Activated CD4-positive, alpha-beta T cell treated with anti-CD3 and anti-CD28 coated beads for 48 hours (primary cell): ENCODE results near the gene UBR4.

Experiments
- DNase-seq: peaks from one replicate; pipeline ENCODE4 v3.0.0-alpha.2; 2020

Gene UBR4

DNA sequence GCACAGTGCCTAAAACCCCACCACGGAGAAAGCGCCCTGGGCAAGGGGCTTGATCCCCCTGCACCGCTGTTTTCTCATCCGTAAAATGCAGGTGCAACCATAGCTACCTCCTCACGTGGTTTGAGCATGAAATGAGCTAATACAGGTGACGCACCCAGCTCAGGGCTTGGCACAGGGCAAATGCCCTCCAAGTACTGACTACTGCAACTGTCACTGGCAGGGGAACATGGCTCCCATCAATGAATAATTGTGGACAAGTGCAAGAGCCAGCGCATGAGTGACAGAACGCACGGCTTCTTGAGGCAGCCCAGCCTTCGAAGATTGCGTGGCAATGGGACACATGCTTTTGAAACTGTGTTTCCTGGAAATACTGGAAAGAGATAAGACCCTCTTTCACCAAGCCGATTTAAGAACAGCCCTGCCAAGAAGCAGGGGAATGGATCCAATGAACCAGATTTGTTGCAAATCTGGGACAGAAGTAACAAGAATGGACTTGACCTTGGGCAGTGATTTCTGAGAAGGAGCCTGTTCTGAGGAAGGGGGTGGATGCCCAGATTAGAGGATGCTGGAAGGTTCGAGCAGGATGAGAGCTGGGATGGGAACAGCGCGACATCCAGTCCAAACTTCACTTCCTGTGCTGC is 160.8 kb downstream of the UBR4 start:
- no peak for DNase-seq

DNA sequence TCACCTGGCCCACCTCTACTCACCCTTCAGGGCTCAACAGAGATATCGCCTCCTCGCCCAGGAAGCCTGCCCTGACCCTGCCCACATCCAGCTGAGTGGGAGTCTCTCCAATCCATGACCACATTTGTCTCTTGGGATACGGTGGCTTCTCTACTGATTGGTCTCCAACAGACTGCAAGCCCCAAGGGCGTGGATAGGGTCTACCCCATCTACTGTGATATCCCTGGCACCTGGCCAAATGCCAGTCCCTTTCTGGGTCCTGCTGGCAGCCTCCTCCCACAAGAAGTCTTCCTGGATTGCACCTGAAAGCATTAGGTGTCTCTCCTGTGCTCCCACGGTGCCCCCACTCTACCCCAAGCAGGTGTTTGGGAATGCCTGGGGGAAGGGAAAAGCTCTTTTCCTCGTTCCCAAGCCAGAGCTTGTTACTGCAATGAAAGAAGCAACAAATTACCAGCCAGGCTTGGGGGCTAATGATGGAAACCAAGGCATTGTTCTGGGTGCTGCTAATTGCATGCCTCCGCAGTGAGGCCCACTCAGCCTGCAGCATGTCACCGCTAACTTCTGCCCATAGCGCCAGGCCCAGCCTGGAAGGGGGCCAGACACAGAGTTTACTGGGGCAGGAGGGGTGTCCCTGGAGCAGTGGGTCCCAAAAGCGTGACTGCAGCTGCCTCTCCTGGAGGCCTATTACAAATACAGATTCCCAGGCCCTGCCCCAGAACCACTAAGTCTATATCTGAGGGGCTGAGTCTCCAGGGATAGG is 162.9 kb downstream of the UBR4 start:
- no peak for DNase-seq

DNA sequence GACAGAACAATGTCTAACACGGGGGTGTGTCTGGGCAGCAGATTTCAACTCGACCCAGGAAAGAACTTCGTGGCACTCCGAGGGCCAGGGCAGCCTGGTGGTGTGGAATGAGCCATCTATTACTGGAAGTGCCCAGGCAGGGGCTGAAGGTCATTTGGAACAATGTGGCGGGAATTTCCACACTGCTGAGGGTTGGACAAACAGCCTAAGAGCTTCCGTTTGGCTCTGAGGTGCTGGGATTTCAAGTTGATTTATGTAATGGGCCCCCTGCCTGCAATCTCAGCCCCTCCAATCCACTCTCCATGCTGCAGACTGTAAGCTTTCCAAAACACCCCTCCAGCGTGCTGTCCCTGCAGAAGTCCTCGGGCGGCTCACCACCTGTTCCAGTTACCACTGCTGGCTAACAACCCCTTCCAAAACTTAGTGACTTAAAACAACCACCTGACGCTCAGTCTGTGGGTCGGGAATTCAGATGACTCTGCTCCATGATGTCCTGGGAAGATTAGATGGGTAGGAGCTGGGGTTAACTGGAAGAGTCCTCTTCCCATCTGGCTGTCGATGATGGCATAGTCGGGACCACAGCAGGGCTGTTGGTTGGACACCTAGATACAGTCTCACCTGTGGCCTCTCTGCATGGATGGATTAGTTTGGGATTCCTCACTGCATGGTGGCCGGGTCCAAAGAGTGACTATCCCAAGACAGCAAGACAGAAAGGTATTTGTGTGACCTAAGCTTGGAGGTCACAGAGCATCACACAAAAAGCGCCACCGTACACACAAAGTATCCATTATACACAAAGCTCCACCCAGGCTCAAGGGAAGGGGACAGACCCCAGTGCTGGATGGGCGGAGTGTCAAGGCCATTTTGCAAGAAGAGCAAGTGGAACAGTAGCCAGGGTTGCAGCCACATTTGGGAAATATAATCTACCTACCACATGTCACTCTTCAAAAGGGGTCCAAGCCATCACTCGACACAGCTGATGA is 163.9 kb downstream of the UBR4 start:
- DNase-seq, result no peak

DNA sequence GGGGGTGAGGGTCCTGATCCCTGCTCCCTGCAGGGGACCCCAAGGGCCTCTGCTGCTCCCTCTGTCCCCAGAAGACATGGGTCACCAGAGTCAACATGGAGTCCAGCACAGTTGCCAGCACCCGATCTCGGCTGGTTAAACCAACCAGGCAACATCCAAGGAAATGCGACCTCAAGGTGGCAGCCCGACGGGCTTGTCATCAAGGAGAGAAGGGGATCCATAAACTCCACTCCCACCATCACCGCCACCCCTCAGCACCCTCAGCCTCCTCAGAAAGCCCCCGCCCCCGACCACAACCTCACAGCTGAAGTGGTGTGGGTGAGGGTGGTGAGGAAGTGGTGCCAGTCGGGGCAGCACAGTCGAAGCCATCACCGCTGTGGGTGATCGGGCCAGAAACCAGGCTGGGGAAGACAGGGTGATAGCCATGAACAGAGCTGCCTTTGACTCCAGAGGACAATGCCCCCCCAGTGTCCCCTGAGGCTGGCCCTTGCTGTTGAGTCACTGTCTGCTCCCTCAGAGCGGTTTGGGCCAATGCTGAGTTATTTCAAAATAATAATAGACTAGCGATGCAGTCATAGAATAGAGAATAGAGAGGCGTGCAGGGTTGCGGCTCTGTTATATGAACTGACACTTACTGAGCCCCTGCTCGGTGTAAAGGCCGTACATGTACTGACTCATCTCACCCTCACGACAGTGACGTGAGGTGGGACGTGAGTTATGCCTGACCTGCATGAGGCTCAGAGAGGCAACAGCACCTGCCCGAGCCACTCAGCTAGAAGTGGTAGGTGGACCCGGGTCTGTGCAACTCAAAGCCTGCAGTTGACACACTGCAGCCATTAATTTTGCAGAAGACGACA is 164.9 kb downstream of the UBR4 start:
- DNase-seq, result no peak

DNA sequence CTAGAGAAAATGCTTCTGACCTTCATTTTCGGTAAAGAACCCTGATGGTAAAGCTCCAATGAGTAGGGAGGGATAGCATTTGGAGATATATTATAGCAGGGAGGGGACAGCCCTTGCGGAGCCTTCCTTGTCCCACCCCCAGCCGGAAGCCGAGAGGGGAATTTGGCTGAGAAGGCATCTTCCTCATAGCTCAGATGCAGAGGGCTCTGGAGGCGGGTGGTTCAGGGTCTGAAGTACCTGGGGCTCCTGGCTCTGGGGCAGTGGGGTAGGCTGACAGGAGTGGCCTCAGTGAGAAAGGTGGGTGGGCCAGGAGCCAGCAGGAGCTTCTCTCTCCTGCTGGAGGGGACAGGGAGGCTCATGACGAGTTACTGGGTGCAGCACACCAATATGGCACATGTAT is 165.6 kb downstream of the UBR4 start:
- DNase-seq, result no peak

DNA sequence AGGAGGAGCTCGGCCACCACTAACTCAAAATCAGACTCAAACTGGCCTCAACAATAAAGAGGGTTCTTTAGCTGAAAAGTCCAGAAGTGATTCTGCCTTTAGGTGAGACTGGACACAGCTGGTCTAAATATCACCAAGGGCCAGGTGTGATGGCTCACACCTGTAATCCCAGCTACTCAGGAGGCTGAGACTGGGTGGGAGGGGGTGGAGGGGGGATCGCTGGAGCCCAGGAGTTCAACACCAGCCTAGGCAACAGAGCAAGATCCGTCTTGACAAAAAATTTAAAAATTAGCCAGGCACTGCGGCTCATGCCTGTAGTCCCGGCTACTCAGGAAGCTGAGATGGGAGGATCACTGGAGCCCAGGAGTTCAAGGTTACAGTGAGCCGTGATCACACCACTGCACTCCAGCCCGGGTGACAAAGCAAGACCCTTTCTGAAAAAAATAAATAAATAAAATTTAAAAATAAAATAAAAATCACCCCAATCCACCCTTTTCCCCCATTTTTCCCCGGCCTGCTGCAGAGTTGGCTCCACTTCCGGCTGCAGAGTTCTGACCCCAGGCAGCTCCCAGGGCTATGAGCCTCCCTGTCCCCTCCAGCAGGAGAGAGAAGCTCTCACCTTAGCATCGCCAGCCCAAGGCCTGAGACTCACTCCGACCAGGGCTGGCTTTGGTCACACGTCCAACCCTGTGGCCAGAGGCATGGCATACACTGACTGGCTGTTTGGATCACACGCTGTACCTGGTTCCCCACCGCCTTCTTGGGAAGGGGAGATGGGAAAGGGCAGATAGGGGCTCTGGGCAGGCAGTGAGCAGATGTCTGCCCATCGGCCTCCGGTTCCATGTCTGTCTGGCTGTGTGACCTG is 166.3 kb downstream of the UBR4 start:
- DNase-seq, result no peak

DNA sequence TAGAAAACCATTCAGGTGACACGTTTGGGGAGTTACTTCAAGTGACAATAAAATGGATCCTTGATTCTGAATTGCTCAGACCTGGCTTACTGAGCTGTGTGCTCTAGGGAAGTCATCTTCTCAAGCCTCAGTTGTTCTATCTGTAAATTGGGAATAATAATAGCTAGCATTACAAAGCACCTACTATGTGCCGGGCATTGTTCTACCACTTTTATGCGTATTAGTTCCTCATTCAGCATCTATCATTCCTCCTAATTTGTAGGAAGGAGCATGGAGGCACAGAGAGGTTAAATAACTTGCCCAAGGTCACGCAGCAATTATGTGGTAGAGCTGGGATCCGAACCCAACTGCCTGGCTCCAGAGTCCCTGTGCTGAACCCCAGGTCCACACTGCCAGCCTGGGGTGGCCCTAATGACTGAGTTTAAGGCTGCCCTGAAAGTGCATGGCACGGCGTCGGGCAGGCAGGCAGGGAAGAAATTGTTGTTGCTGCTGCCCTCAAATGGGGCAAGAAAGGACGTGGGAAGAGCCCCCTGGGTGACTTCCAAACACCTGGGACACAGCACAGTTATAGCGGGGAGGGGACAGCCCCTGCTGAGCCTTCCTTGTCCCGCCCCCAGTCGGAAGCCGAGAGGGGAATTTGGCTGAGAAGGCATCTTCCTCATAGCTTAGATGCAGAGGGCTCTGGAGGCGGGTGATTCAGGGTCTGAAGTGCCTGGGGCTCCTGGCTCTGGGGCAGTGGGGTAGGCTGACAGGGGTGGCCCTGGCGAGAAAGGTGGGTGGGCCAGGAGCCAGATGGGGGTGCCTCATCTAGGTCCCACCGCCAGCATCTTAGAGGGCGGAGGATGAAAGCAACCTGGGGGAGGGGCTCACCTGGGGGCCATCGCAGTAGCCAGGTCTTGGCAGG is 167.1 kb downstream of the UBR4 start:
- DNase-seq, result peak; percentile 34

DNA sequence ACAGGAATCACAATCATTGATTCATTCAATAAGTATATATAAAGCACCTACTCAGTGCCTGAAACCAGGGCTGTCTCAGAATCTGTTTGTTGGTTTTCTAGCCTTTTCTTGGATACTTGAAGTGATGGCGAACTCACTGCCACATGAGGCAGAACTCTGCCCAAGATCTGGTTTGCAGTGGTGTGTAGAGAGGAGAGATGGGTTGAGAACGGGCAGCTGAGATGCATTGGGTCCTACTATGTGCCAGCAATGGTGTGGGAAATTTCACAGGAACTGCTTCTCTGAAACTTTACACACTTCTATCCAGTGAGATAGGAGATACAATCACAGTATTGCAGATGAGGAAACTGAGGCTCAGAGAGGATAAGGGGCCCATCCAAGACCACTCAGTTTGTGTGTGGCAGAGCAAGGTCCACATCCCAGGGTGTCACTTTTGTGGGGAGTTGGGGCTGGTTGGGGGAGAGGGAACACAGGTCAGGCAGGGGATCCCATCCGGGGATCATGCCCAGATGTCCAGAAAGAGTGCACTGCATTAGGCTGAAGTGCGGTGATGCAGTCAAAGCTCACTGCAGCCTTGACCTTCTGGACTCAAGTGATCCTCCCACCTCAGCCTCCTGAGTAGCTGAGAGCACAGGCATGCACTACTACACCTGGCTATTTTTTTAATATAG is 169.9 kb downstream of the UBR4 start:
- DNase-seq, result no peak

DNA sequence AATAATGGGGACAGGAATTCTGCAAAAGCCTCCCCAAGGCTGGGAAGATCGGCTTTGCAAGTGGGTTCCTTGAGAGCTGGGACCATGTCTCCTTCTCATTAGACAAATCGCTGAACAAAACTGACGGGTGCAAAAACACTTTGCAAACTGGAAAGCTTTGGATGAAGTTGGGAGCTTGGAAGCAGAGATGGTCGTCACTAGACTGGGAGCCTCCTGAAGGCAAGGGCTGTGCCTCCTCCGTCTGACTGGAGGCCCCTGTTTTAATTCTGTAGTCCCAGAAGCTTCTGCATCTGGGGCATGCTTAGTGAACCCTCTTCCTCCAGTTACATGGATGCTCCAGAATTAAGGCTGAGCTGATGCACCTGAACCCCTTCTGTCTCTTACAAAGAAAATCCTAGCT is 171.3 kb downstream of the UBR4 start:
- no peak for DNase-seq

DNA sequence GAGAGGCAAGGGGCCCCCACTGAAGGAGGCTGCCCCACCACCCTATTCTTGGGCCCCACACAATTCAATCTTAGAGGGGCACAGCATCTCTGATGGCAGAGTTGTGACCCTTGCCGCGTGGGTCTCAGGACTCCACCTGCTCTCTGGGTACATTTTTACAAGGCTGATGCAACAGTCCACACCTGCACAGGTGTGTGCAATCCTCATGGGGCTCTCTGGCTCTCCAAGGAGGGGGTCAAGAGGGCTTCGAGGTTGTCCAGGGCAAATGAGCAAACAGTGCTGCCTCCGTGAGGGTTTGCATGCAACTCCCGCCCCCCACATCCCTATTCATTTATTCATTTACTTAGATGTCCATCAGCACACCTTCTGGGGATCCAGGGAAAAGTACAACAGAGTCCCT is 172.0 kb downstream of the UBR4 start:
- no peak for DNase-seq

DNA sequence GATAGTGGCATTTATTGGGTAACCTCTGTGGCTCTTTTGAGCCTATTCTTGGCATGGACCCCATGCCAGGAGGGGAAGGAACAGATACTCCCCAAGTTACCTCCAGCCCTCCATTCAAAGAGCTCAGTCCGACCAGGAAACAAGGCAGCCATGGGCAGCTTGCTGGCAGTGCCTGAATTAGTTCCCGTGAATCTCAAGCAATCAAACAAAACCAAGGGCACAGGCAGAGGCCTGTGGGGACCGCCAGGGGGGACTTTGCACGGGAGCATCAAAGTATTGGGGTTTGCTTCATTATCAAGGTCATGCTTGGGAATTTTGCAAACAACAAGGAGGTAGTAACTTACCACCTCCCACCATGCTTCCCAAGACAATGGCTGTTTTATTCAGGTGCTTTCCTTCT is 172.4 kb downstream of the UBR4 start:
- DNase-seq, result no peak

DNA sequence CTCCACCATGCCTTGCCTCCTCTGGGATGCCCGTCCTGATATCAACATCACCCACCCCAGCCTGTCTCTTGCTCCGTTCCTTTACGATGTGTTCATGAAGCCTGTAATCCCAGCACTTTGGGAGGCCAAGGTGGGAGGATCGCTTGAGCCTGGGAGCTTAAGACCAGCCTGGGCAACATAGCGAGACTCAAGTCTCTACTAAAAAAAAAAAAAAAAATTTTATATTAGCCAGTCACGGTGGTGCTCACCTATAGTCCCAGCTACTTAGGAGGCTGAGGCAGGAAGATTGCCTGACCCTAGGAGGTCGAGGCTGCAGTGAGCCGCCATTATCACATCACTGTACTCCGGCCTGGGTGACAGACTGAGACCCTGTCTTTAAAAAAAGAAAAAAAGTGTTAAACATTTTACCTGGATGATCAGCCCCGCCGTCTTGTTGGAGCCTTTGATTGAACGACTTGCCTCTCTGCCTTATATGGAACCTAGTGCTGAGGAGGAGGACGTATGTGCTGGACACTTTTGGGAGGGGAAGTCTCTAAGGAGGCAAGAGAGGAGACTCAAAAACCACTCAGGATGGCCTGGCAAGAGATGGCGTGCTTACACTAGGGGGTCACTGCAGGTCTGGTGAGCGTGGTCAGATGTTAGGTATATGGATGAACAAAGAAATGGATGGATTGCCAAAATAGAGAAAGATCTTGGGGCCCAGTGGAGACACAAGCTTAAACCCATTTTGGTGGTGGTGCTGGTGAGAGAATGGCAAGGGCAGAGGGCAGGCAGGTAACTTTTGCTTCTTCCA is 173.1 kb downstream of the UBR4 start:
- DNase-seq, result no peak

DNA sequence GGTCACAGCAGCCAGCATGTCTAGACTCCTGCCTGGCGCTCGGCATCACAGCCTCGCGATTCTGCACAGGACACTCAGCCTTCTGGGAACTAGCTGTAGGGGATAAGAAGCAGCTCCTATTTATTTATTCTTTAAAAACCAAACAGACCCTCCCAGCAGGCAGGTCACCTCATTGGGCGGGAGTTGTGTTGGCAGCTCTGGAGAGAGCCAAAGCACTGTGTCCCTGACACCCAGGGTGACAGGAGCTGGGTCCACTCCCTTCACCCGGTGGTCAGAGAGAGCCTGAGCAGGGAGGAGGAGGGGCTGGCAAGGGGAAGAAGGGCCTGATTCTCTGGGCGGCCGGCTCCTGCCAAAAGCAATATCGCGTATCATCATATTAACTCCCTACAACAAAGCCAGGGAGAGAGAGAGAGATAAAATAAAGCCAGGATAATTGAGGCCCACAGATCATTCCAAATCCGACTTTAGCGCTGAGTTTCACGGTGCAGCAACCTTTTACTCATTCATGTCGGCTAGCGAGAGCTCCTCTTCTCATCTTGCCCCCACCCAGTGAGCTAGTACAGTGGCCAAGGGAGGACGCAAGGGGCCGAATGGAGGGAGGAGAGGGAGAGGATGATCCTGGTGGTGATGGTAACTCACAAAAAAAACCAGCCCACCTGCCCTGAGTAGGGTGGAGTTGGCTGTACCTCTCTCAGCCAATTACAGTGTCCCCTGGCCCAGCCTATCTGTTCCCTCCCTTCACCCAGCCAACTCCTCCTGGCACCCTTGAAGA is 173.8 kb downstream of the UBR4 start:
- no peak for DNase-seq

DNA sequence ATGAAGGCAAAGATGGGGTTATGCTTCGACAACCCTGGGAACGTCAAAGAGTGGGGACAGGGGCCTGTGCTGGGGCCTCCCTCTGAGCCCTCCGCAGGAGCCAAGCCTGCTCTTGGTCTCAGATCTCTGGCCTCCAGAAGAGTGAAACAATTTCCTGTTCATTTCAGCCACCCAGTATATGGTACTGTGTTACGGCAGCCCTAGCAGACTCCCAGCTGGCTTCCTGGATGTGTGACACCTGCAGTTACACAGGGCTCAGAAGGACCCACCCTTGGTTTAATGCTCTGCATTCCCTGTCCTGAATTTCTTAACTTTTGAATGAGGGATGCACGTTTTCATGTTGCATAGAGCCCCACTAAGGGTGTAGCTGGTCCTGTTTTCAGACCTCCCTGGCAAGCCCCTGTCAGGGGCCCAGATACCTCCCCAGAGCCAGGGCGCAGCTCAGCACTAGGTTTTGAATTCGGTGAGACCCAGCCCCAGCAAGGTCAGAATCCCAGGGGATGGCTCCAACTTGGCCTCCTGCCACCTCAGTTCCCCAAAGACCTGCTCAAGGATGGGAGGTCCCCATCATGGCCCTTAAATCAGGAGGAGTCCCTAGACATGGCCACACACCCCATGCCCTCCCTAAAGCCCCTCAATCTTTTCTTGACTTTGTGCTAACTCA is 174.6 kb downstream of the UBR4 start:
- DNase-seq, result no peak

DNA sequence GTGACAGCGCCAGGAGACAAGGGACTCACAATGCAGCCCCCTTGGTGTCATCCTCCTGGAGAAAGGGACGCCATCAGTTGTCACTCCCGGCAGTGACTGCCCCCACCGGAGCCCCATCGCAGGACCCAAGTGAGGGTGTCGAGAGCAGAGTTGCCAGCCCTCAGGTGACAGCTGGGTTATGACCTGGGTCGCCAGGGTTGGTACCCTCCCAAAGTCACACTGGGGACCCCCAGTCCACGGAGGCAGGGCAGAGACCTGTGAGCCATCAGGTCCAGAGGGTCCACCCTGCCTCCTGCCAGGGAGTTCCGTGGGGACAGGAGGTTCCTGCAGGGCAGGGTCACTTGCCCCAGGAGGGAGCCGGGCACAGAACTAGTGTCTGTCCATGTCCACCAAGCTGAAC is 175.3 kb downstream of the UBR4 start:
- no peak for DNase-seq

DNA sequence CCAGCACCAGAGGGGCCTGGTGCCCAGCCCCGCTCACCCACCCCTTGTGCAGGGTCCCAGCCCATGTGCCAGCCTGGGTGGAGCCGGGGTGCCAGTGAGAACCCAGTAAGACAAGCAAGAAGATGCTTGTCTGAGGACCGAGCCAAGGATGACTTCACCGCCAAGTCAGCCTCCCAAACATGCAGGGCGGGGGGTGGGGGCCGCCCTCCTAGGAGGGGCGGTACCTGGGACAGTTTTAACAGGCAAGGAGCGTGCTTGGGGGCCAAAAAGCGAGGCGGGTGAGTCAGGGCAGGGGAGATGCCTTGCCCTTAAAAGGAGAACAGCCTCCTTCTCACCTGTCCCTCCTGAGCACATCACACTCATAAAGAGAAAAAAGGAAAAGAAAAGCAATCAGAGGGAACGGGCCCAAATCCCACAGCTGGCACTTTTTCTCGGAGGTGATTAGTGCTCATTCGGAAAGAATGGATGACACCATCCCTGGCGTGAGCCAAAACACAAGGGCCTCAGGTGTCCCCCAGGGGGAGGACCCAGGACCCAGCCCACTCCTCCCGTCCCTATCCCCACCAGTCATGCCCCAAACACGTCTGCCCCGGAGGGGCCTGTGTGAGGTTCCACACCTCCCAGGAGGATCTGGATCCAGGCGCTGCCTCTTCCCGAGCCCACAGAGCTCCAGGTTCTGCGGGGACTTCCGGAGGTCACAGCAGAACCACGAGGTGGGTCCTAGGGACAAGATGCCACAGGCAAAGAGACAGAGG is 176.0 kb downstream of the UBR4 start:
- no peak for DNase-seq

DNA sequence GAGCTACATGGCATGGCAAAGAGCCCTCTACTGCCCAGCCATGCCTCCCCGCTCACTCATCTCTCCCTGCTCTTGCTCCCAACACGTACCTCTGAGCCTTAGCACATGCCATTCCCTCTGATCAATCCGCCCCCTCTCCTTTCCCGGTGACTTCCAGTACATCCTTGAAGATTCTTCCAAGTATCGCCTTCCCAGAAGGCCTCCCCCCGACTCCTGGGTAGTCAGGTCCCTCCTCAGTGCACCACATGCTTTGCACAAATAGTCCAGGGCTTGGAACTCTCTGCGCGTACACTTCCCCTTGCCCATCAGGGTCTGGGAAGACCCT is 176.6 kb downstream of the UBR4 start:
- no peak for DNase-seq
